Neural progenitor cell (in vitro differentiated cells): ENCODE measurements around the gene SMAP2. TPM values are rescaled to one million over a fixed set of nuclear protein-coding genes. Genes with fewer than 3 reads are reported as not detected.

ENCODE experiments used
- DNase-seq: peaks from one replicate; pipeline ENCODE4 v3.0.0-alpha.2; 2016; ENCODE audit warnings: low spot score
- H2AFZ ChIP-seq: fragments of 200-600 bp; sonication (generic); replicated peaks from 2 replicates; pipeline ENCODE4 v1.6.1; 2016; ENCODE audit warnings: antibody characterized with exemption
- H3F3A ChIP-seq: fragments of 200-600 bp; sonication (generic); 2 replicates; pipeline ENCODE4 v1.6.1; 2016; ENCODE audit warnings: antibody characterized with exemption, low read depth
- H3K27ac ChIP-seq: fragments of 200-600 bp; sonication (generic); 2 replicates; pipeline ENCODE4 v1.5.1; 2016; ENCODE audit warnings: mild to moderate bottlenecking
- H3K27me3 ChIP-seq: fragments of 200-600 bp; sonication (generic); 2 replicates; pipeline ENCODE4 v1.6.1; 2016; ENCODE audit warnings: mild to moderate bottlenecking, moderate library complexity
- H3K36me3 ChIP-seq: fragments of 200-600 bp; sonication (generic); 2 replicates; pipeline ENCODE4 v1.5.1; 2016
- H3K4me1 ChIP-seq: fragments of 200-600 bp; sonication (generic); 2 replicates; pipeline ENCODE4 v1.6.1; 2016; ENCODE audit warnings: mixed run types
- H3K4me2 ChIP-seq: fragments of 200-600 bp; sonication (generic); 2 replicates; pipeline ENCODE4 v1.6.1; 2016
- H3K4me3 ChIP-seq: fragments of 200-600 bp; sonication (generic); 2 replicates; pipeline ENCODE4 v1.5.1; 2016
- H3K79me2 ChIP-seq: fragments of 200-600 bp; sonication (generic); 2 replicates; pipeline ENCODE4 v1.6.1; 2016; ENCODE audit warnings: low read depth
- H3K9ac ChIP-seq: fragments of 200-600 bp; sonication (generic); 2 replicates; pipeline ENCODE4 v1.6.1; 2016
- H3K9me3 ChIP-seq: fragments of 200-600 bp; sonication (generic); 2 replicates; pipeline ENCODE4 v1.5.1; 2016; ENCODE audit warnings: low read depth
- H4K20me1 ChIP-seq: fragments of 200-600 bp; sonication (generic); 2 replicates; pipeline ENCODE4 v1.6.1; 2016; ENCODE audit warnings: low read depth
- H3K27ac Mint-ChIP-seq: 3 replicates; pipeline ENCODE4 v1.8.0; 2021; ENCODE audit warnings: mixed read lengths
- H3K27me3 Mint-ChIP-seq: 2 replicates; pipeline ENCODE4 v1.8.0; 2022; ENCODE audit warnings: low read depth, mild to moderate bottlenecking, inconsistent platforms, moderate library complexity, mixed read lengths; ENCODE audit not compliant: insufficient read depth
- H3K36me3 Mint-ChIP-seq: 3 replicates; pipeline ENCODE4 v1.8.0; 2021; ENCODE audit warnings: mixed read lengths
- H3K4me1 Mint-ChIP-seq: 3 replicates; pipeline ENCODE4 v1.8.0; 2021; ENCODE audit warnings: mixed read lengths
- H3K4me3 Mint-ChIP-seq: 3 replicates; pipeline ENCODE4 v1.8.0; 2021; ENCODE audit warnings: mild to moderate bottlenecking, moderate library complexity, mixed read lengths
- H3K9me3 Mint-ChIP-seq: 3 replicates; pipeline ENCODE4 v1.8.0; 2020; ENCODE audit warnings: mixed read lengths
- CTCF ChIP-seq: fragments of 200-600 bp; sonication (generic); IDR thresholded peaks from 2 replicates; pipeline ENCODE4 v1.5.1; 2017; ENCODE audit warnings: antibody characterized with exemption, mild to moderate bottlenecking
- EZH2 ChIP-seq: fragments of 200-600 bp; sonication (generic); IDR thresholded peaks from 2 replicates; pipeline ENCODE4 v1.6.1; 2017; ENCODE audit warnings: antibody characterized with exemption, mild to moderate bottlenecking, moderate library complexity
- EZH2phosphoT487 ChIP-seq: fragments of 200-600 bp; sonication (generic); IDR thresholded peaks from 2 replicates; pipeline ENCODE4 v1.6.1; 2017; ENCODE audit warnings: antibody characterized with exemption
- total RNA-seq: library from RNA; depleted of rRNA; stranded (reverse); fragments of >200 nt; gene quantifications from 2 replicates; pipeline ENCODE4 v1.2.3, GENCODE V29; 2015; ENCODE audit warnings: low replicate concordance

SMAP2 gene
- total RNA-seq, 1 donor from 2014 or later, result 9.4 TPM

GRCh38 chr1:40414331-40414730 lies 40.8 kb downstream of the SMAP2 start:
- Histone ChIP-seq H3K36me3 (no peaks in the 10 kb centered on the region), H3K4me2 (no peak overlapping the region), H3K9ac (no peak overlapping the region), H4K20me1 (no peaks in the 10 kb centered on the region), H3K9me3 (no peaks in the 10 kb centered on the region), H3F3A (no peaks in the 10 kb centered on the region), H3K4me1 (peaks cover under 1% of the 10 kb centered on the region), H2AFZ (no peak overlapping the region), H3K79me2 (no peaks in the 10 kb centered on the region), H3K27ac (no peak overlapping the region), H3K27me3 (no peaks in the 10 kb centered on the region), H3K4me3 (no peak overlapping the region)
- H3K27me3 Mint-ChIP-seq, result no peaks in the 10 kb centered on the region
- H3K27ac Mint-ChIP-seq, result no peak overlapping the region
- no peaks in the 10 kb centered on the region for H3K9me3 Mint-ChIP-seq
- no peaks in the 10 kb centered on the region for H3K4me1 Mint-ChIP-seq
- H3K4me3 Mint-ChIP-seq, result no peak overlapping the region
- peaks cover 41% of the 10 kb centered on the region for H3K36me3 Mint-ChIP-seq
- no peak for DNase-seq
- no peak for TF ChIP-seq EZH2phosphoT487
- no peak for TF ChIP-seq CTCF
- TF ChIP-seq EZH2, result no peak

DNA sequence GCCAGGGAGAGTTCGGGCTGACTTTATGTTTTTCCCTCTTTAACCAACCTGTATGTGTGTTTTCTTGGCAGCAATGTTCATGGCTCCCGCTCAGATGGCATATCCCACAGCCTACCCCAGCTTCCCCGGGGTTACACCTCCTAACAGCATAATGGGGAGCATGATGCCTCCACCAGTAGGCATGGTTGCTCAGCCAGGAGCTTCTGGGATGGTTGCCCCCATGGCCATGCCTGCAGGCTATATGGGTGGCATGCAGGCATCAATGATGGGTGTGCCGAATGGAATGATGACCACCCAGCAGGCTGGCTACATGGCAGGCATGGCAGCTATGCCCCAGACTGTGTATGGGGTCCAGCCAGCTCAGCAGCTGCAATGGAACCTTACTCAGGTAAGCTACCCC lies 43.2 kb downstream of the SMAP2 start:
- H3K9ac ChIP-seq, result no peak overlapping the region
- Mint-ChIP-seq H3K4me1 (peaks cover 13% of the 10 kb centered on the region), H3K36me3 (peaks cover 41% of the 10 kb centered on the region), H3K4me3 (no peak overlapping the region), H3K27me3 (no peaks in the 10 kb centered on the region), H3K9me3 (no peaks in the 10 kb centered on the region), H3K27ac (no peak overlapping the region)
- DNase-seq, result no peak
- no peak overlapping the region for H3K27ac ChIP-seq
- H3K36me3 ChIP-seq, result no peaks in the 10 kb centered on the region
- H3K4me1 ChIP-seq, result peaks cover 13% of the 10 kb centered on the region
- H3K9me3 ChIP-seq, result no peaks in the 10 kb centered on the region
- H3F3A ChIP-seq, result peaks cover 10% of the 10 kb centered on the region
- no peak for TF ChIP-seq EZH2
- no peak for TF ChIP-seq CTCF
- no peak for TF ChIP-seq EZH2phosphoT487
- no peaks in the 10 kb centered on the region for H3K79me2 ChIP-seq
- H3K4me3 ChIP-seq, result no peak overlapping the region
- no peaks in the 10 kb centered on the region for H3K27me3 ChIP-seq
- H3K4me2 ChIP-seq, result no peak overlapping the region
- no peaks in the 10 kb centered on the region for H4K20me1 ChIP-seq
- H2AFZ ChIP-seq, result no peak overlapping the region

DNA sequence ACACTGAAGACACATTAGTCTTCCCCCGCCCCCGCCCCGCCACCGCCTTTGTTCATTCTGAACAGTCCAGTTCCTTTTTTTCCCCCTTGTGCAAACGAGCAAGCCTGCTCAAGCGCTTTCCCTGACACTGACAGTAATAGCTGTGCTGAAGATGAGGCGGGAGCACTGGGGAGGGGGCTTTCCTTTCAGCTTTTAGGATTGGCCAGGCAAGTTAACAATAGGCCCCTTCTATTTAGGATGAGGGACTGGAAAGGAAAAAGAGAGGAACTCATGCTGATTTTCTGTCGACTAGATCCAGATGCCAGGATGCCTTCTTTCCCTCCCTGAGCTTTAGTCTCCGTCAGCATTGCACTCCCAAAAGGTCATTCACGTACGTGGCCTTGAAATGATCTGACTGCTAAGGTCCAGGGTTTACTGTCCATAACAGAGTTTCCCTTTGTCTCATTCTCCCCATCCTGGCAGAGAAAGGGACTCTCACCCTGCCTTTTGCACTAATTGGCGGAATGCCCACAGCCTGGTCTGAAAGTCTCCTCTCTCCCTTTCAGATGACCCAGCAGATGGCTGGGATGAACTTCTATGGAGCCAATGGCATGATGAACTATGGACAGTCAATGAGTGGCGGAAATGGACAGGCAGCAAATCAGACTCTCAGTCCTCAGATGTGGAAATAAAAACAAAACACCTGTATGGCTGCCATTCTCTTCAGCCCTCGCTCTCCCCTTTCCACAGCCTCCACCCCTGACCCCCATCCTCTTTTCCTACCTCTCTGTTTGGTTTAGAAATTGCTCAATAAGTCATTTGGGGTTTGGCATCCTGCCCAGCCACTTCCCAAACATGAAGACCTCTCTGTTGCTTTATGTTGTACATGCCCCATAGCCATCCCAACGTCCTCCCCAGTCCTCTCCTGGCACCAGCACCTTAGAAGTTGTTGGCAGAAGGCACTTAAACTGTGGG lies 48.2 kb downstream of the SMAP2 start:
- H3K9me3 Mint-ChIP-seq, result peaks cover 5% of the 10 kb centered on the region
- no peaks in the 10 kb centered on the region for H3K9me3 ChIP-seq
- peak overlapping the region; percentile 90 for H3K27ac Mint-ChIP-seq
- DNase-seq, result peak; percentile 67
- H3K27me3 Mint-ChIP-seq, result peaks cover 4% of the 10 kb centered on the region
- no peak for TF ChIP-seq EZH2
- TF ChIP-seq EZH2phosphoT487, result no peak
- no peak for TF ChIP-seq CTCF
- H3K27ac ChIP-seq, result no peak overlapping the region
- no peak overlapping the region for H3K9ac ChIP-seq
- no peaks in the 10 kb centered on the region for H3K36me3 ChIP-seq
- H3K4me1 Mint-ChIP-seq, result peaks cover 24% of the 10 kb centered on the region
- no peak overlapping the region for H3K4me3 Mint-ChIP-seq
- H3K27me3 ChIP-seq, result no peaks in the 10 kb centered on the region
- H3K79me2 ChIP-seq, result no peaks in the 10 kb centered on the region
- peaks cover 12% of the 10 kb centered on the region for H3F3A ChIP-seq
- H2AFZ ChIP-seq, result no peak overlapping the region
- H4K20me1 ChIP-seq, result no peaks in the 10 kb centered on the region
- H3K4me3 ChIP-seq, result no peak overlapping the region
- H3K4me2 ChIP-seq, result peak overlapping the region; percentile 33
- peaks cover 15% of the 10 kb centered on the region for H3K4me1 ChIP-seq
- peaks cover 21% of the 10 kb centered on the region for H3K36me3 Mint-ChIP-seq
